Rectal smooth muscle tissue (tissue), 1 donor: Measurements from ENCODE around the gene RPL35.

Source experiments
- H3K27ac ChIP-seq: one replicate; pipeline ENCODE4 v1.7.0; 2013; ENCODE audit warnings: low read depth, low read length, inconsistent platforms
- H3K27me3 ChIP-seq: one replicate; pipeline ENCODE4 v1.7.0; 2013; ENCODE audit warnings: low read length; ENCODE audit not compliant: control insufficient read depth, insufficient read depth
- H3K36me3 ChIP-seq: one replicate; pipeline ENCODE4 v1.7.0; 2013; ENCODE audit warnings: low read length; ENCODE audit not compliant: control insufficient read depth, insufficient read depth
- H3K4me1 ChIP-seq: one replicate; pipeline ENCODE4 v1.7.0; 2013; ENCODE audit warnings: low read length; ENCODE audit not compliant: control insufficient read depth, insufficient read depth
- H3K4me3 ChIP-seq: one replicate; pipeline ENCODE4 v1.7.0; 2013; ENCODE audit warnings: low read length
- H3K9ac ChIP-seq: one replicate; pipeline ENCODE4 v1.7.0; 2013; ENCODE audit warnings: low read length

Gene RPL35

DNA sequence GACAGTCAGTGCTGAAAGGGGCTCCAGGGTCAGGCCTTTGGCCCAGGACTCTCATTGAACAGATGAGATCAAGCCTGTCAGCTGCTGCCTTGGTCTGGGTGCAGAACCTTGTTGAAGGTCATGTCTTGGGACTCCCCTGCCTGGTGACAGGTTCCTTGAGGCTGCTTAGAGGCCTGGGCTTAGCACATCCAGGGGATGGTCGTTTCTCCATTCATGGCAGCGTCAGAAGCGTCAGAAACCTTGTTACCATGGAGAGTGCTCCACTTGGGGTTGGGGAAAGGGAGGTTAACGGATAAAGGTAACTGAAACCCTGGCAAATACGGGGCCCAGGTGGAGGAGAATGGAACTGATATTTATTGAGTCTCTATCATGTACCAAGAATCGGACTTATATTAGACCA, 9.0 kb upstream of the RPL35 start:
- Histone ChIP-seq H3K9ac (no peak overlapping the region), H3K36me3 (peaks cover 20% of the 10 kb centered on the region), H3K4me1 (peaks cover 26% of the 10 kb centered on the region), H3K27ac (peak overlapping the region; percentile 53), H3K27me3 (no peaks in the 10 kb centered on the region), H3K4me3 (peak overlapping the region; percentile 68)

DNA sequence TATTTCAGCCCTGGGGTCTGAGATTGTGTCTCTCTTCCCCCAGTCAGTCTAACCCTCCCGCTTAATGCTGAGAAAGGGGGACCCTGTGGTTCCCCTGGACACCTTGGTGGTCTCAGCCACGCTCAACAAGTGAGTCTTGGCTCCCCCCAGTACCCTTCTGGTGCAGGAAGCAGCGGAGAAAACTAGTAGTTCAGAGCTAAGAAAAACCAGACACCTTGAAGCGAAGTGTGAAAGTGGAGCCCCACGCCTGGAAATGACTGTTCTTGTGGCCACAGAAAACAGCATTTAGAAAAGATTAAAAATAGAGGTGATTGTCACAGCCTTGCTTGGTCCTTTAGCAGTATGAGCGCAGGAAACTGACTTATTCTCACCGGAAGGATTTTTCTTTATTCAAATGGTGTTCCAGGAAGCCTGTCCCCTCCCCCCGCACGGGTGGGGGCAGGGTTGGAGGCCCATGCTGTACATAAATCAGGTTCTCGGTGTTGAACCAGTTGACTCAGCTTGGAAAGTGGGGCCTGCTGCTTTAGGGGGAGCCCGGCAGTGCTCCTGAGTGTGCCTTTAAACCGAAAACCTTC, 8.3 kb upstream of the RPL35 start:
- Histone ChIP-seq H3K9ac (peak overlapping the region; percentile 70), H3K27ac (peak overlapping the region; percentile 81), H3K27me3 (no peaks in the 10 kb centered on the region), H3K4me1 (peaks cover 26% of the 10 kb centered on the region), H3K36me3 (peaks cover 14% of the 10 kb centered on the region), H3K4me3 (peak overlapping the region; percentile 68)

DNA sequence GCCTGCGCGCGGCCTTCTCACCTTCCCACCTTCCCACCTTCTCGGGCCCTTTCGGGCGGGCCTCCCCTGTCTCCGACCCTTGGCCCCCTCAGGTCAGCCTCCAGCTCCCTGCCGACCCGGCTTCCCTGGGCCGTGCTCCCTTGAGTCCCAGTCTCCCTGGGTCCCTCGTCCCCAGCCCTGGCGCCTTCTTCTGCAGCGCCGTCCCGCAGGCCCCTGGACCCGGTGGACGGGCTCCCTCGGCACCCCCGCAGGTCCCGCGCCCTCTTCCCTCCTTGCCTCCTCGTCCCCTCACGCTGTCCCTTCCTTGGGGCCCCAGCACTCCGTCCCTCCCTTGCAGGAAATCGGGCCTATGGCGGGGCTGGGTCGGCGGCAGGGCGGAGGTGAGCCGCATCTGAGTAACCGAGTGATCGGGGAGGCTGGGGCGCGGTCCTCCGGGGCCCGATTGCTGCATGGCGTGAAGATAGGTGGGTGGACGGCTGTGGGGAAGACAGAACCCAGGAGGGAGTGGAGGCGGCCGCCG, 7.8 kb upstream of the RPL35 start:
- Histone ChIP-seq H3K9ac (peak overlapping the region; percentile 70), H3K4me1 (peaks cover 26% of the 10 kb centered on the region)

DNA sequence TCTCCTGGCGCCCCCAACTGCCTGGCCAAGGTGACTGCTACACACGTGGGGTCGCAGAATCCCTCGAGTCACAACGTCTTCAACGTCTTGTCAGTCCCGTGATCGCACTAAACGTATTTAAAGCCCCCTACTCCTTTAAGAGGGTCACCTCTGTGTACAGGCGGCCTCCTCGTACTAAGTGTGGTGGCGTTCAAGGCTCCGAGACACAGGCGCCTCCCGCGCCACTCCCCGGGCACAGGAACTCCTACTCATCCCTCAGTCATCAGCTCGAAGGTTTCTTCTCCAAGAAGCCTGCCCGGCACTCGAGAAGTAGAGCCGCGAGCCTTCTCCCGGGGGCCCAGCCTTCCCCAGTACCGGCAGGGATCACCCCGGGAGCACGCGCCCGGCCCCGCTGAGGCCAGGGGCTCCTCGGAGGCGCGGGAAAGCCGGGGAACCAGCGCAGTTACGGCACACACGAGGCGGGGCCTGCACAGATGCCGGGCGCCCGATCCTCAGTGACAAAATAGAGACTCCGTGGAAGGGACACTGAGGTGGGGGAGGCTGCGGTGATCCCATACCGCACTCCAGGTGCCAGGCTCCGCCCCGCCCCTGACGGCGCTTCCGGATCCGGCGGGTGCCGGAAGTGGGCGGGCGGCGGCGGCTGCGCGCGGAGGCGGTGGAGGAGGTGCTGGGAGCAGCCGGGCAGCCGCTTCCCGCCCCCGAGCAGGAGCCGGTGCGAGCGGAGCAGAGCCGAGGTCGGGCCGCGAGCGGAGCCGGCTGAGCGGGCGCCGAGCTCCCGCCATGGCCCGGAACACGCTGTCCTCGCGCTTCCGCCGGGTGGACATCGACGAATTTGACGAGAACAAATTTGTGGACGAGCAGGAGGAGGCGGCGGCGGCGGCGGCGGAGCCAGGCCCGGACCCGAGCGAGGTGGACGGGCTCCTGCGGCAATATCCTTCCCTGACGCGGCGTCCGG, 7.0 kb upstream of the RPL35 start:
- Histone ChIP-seq H3K27ac (peak overlapping the region; percentile 93), H3K36me3 (peaks cover 6% of the 10 kb centered on the region), H3K9ac (peak overlapping the region; percentile 91), H3K4me1 (peaks cover 26% of the 10 kb centered on the region), H3K4me3 (peak overlapping the region; percentile 68), H3K27me3 (no peaks in the 10 kb centered on the region)

More for the DNA sequence above, 7.8 kb upstream of the RPL35 start:
- no peaks in the 10 kb centered on the region for H3K27me3 ChIP-seq
- H3K4me3 ChIP-seq, result peak overlapping the region; percentile 68
- peak overlapping the region; percentile 81 for H3K27ac ChIP-seq
- peaks cover 10% of the 10 kb centered on the region for H3K36me3 ChIP-seq

DNA sequence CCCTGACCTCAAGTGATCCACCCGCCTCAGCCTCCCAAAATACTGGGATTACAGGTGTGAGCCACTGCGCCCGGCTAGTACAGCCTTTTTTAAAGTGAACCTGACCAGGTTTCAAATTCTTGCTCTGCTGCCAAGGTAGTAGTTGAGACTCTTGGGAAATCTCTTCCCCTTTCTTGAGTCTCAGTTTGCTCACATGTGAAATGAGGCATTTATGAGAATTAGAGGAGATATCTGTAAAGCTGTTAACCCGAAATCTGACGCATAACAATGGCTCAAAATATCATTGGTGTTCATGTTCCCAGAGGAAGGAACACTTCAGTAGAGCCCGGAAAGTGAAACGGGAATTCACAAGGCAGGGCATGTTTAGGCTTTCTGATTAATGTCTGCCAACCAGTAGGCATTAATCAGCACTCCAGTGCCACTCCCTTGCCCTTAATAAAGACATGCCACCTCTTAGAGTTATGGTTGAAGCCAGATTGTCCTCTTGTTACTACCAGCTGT, 1.7 kb upstream of the RPL35 start:
- peaks cover 16% of the 10 kb centered on the region for H3K4me1 ChIP-seq
- no peak overlapping the region for H3K9ac ChIP-seq
- H3K4me3 ChIP-seq, result no peak overlapping the region
- no peaks in the 10 kb centered on the region for H3K27me3 ChIP-seq
- H3K36me3 ChIP-seq, result peaks cover 22% of the 10 kb centered on the region
- no peak overlapping the region for H3K27ac ChIP-seq

DNA sequence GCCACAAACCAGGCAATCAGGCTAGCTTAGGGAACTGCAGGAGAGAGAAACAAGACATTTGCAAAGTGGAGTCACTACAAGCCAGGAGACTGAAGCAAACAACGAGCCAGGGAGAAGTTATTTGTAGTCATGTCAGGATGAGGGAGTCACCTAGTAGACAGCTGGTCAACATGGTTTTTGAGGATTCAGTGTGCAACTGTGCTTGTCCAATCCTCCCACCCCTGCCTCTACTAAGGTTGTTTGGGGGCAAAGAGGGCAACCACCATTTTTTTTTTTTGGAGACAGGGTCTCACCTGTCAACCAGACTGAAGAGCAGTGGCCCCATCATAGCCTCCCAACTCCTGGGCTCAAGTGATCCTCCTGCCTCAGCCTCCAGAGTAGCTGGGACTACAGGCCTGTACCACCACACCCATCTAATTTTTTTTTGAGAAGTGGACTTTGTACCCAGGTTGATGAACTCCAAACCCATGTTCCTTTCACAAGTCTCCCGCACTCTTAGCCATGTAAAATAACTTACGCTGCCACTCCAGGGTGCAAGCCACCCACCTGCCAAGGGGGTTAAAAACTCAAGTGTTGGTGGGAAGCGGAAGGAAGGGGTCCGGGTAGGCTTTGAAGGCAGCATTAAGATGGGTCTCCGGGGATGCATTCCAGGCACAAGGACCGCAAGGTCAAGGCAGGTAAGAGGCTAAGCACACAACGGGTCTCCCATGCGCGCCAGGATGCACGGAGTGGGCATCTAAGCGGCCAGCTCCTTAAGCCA, 995 bp downstream of the RPL35 start:
- Histone ChIP-seq H3K36me3 (peaks cover 28% of the 10 kb centered on the region), H3K4me1 (peaks cover 11% of the 10 kb centered on the region), H3K27ac (peak overlapping the region; percentile 90), H3K4me3 (peak overlapping the region; percentile 69), H3K27me3 (no peaks in the 10 kb centered on the region), H3K9ac (peak overlapping the region; percentile 28)

DNA sequence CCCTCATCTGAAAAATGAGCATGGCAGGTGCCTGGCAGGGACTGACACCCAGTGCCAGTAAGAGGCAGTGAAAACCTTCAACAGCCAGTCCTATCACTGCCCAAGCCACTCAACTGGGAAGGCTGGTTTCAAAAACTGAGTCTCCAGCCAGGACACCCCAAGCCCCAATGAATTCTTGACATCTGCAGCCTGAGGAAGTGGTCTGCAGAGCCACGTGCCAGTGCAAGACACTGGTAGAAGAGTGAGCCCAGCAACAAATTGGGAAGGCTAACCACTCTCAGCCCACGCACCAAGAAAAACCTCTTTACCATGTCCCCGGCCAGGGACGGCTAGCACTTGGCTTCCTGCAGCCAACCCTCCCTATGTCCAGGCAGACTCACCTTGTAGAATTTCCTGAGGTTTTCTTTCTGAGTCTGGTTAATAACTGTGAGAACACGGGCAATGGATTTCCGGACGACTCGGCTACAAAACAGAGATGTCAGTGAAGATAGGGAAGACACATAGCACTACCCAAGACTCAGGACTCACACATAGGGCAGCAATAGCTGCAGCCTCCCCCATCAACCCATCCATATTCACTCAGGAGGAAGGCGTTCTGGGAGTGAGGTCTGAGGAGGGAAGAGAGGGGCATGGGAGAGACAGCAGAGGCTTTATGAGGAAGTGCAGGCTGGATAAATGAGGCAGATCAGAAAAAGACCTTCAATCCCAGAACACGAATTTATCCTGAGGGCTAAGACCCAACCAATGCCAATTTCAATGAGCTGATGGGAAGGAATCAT, 1.8 kb downstream of the RPL35 start:
- peaks cover 28% of the 10 kb centered on the region for H3K36me3 ChIP-seq
- no peak overlapping the region for H3K27ac ChIP-seq
- H3K9ac ChIP-seq, result peak overlapping the region; percentile 14
- peaks cover 11% of the 10 kb centered on the region for H3K4me1 ChIP-seq
- H3K4me3 ChIP-seq, result peak overlapping the region; percentile 69
- H3K27me3 ChIP-seq, result no peaks in the 10 kb centered on the region

DNA sequence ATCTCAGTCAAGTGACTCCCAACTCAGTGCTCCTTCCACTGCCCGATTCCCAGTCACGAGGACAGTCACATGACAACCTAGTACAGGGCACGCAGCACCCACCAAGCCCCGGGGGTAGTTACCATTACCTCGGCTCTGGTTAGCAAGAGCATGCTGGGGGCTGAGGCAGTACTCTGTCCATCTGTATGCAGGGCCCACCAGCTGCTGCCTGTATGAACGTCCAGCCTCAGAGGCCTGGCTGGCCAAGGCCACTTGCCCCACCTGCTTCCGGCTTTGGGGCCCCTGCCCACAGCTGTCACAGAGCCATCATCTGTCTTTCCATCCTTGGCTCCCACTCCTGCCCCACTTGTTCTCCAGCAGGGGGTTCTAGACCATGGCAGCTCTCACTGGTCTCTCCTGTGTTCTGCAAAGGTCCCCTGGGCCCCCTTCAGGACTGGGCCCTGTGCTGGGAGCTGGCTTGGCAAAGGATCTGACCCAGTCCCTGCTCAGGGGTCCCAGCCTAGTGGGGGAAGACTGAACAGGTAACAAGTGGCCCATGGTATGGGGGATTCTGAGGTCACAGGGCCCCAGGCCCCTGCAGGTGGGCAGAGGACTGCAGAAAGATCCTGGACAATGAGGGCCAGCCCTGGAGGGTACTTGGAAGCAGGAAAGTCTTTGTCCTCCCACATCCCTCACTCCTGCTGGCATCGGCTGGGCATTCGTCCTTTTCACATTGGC, 3.3 kb downstream of the RPL35 start:
- Histone ChIP-seq H3K36me3 (peaks cover 28% of the 10 kb centered on the region), H3K27ac (no peak overlapping the region), H3K4me1 (peaks cover 11% of the 10 kb centered on the region), H3K4me3 (no peak overlapping the region), H3K27me3 (no peaks in the 10 kb centered on the region), H3K9ac (no peak overlapping the region)

DNA sequence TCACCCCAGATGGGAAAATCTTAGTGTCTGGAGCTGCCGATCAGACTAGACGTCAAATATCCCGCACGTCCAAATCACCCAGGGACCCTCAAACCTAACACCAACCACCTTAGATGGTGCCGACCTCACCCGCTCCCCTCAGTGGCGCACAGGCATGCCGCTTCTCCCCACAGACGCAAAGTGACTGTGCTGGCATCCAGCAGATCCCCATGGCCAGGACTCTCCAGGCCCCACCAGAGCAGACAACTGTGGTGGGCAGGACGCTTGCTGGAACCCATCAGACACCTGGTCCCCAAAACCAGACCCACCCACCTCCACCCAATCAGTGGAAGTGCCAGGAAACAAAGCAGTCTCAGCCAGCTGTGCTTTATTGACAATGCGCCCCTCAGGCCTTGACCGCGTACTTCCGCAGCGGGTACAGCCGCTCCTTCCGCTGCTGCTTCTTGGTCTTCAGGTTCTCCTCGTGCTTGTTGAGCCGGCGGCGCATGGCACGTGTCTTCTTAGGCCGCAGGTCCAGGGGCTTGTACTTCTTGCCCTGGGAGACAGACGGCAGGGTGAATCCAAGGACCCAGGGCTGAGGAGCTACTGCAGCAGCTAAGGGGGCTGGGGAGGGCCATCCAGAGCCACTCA, 4.1 kb downstream of the RPL35 start:
- H3K27me3 ChIP-seq, result no peaks in the 10 kb centered on the region
- H3K36me3 ChIP-seq, result peaks cover 28% of the 10 kb centered on the region
- no peak overlapping the region for H3K27ac ChIP-seq
- H3K4me1 ChIP-seq, result peaks cover 13% of the 10 kb centered on the region
- no peak overlapping the region for H3K4me3 ChIP-seq
- H3K9ac ChIP-seq, result no peak overlapping the region

DNA sequence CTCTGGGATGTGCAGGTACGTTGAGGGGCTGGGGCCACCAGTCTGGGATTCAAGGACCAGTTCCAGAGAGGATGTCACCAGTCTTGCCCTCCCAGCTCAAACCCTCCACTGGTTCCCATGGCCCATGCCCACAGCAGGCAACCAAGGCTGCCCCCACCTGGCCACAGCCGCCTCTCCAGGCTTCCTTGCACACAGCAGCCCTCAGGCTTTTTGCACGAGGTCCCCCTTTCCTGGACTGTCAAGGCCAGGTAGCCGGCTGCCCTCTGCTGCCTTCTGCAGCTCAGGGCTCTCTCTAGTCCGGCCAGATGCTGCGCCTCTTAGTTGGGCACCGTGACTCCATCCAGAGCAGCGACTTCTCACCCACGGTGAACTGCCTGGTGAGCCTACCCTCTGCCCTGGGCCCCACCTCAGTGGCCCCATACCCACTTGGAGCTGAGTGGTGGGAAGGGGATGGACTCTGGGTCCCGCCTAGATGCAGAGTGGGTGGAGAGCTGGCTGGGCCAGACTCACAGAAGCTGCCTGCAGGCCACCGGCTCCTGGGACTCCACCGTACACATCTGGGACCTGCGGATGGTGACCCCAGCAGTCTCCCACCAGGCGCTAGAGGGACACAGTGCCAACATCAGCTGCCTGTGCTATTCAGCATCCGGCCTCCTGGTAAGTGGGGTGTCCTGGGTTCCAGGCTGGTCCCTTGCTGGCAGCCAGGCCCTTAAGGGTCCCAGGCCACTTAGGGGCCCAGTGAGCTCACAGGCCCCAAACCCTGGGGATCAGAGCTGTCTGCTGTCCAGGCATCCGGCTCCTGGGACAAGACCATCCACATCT, 5.6 kb downstream of the RPL35 start:
- Histone ChIP-seq H3K9ac (no peak overlapping the region), H3K27ac (no peak overlapping the region), H3K27me3 (no peaks in the 10 kb centered on the region), H3K4me3 (no peak overlapping the region), H3K4me1 (peaks cover 19% of the 10 kb centered on the region), H3K36me3 (peaks cover 28% of the 10 kb centered on the region)
